A549 (cell line): Measurements from ENCODE around the gene TLCD4.

ENCODE experiments used
- BHLHE40 ChIP-seq: IDR thresholded peaks from 2 replicates; pipeline ENCODE4 v1.6.1; 2012; ENCODE audit warnings: low read depth, low read length, inconsistent platforms
- CBX2 ChIP-seq: fragments of 200-600 bp; sonication (generic); IDR thresholded peaks from 2 replicates; pipeline ENCODE4 v1.6.1; 2016; ENCODE audit warnings: low read depth, mild to moderate bottlenecking, borderline replicate concordance
- CHD2 ChIP-seq: fragments of 150-350 bp; IDR thresholded peaks from 2 replicates; pipeline ENCODE4 v1.6.1; 2014; ENCODE audit warnings: low read length; ENCODE audit not compliant: partially characterized antibody
- CHD4 ChIP-seq: fragments of 200-600 bp; sonication (generic); IDR thresholded peaks from 2 replicates; pipeline ENCODE4 v1.6.1; 2016; ENCODE audit warnings: antibody characterized with exemption, mild to moderate bottlenecking, borderline replicate concordance
- HDAC2 ChIP-seq: fragments of 200-600 bp; sonication (generic); IDR thresholded peaks from 2 replicates; pipeline ENCODE4 v1.6.1; 2016
- HMGXB4 ChIP-seq: fragments of 250-450 bp; sonication (Bioruptor Pico); IDR thresholded peaks from 2 replicates; pipeline ENCODE4 v1.5.0; 2021; ENCODE audit warnings: mild to moderate bottlenecking, moderate library complexity, borderline replicate concordance
- MAX ChIP-seq: IDR thresholded peaks from 2 replicates; pipeline ENCODE4 v1.6.1; 2012
- MAZ ChIP-seq: fragments of 150-350 bp; IDR thresholded peaks from 2 replicates; pipeline ENCODE4 v1.6.1; 2014; ENCODE audit warnings: antibody characterized with exemption, low read depth, low read length, borderline replicate concordance
- POLR2A ChIP-seq: IDR thresholded peaks from 2 replicates; pipeline ENCODE4 v1.6.1; 2012; ENCODE audit warnings: mild to moderate bottlenecking, low read length
- RCOR1 ChIP-seq: fragments of 150-350 bp; IDR thresholded peaks from 2 replicates; pipeline ENCODE4 v1.6.1; 2014; ENCODE audit warnings: antibody characterized with exemption, low read length, low read depth
- REST ChIP-seq: fragments of 200-600 bp; sonication (generic); IDR thresholded peaks from 2 replicates; pipeline ENCODE4 v1.6.1; 2016; ENCODE audit warnings: antibody characterized with exemption, mild to moderate bottlenecking, moderate library complexity
- RNF2 ChIP-seq: fragments of 200-600 bp; sonication (generic); IDR thresholded peaks from 2 replicates; pipeline ENCODE4 v1.6.1; 2016; ENCODE audit warnings: low read depth, mild to moderate bottlenecking, antibody characterized with exemption, moderate library complexity, borderline replicate concordance
- SREBF2 ChIP-seq: fragments of 450-650 bp; IDR thresholded peaks from 2 replicates; pipeline ENCODE4 v1.6.1; 2014; ENCODE audit warnings: mild to moderate bottlenecking, moderate library complexity
- TF ChIP-seq, protein P1 (sequence below): fragments of >200 bp; sonication (Bioruptor Twin); formaldehyde crosslinking; IDR thresholded peaks from 3 replicates; pipeline ENCODE4 v1.5.1; 2016

- TF ChIP-seq HDAC2 (no peak), MAZ (no peak), CHD4 (no peak), HMGXB4 (no peak), RNF2 (no peak), POLR2A (no peak), RCOR1 (no peak), SREBF2 (no peak), CBX2 (no peak), BHLHE40 (no peak), MAX (no peak), CHD2 (no peak), REST (no peak)
- TF ChIP-seq, protein P1, sequence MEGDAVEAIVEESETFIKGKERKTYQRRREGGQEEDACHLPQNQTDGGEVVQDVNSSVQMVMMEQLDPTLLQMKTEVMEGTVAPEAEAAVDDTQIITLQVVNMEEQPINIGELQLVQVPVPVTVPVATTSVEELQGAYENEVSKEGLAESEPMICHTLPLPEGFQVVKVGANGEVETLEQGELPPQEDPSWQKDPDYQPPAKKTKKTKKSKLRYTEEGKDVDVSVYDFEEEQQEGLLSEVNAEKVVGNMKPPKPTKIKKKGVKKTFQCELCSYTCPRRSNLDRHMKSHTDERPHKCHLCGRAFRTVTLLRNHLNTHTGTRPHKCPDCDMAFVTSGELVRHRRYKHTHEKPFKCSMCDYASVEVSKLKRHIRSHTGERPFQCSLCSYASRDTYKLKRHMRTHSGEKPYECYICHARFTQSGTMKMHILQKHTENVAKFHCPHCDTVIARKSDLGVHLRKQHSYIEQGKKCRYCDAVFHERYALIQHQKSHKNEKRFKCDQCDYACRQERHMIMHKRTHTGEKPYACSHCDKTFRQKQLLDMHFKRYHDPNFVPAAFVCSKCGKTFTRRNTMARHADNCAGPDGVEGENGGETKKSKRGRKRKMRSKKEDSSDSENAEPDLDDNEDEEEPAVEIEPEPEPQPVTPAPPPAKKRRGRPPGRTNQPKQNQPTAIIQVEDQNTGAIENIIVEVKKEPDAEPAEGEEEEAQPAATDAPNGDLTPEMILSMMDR = no peak
Measured at GRCh38 chr1:95094923-95095322, 22.2 kb upstream of the TLCD4 start.
